Gastrocnemius medialis (tissue), 4 donors: ENCODE results near the gene DCDC1.

ENCODE experiments used
- CTCF ChIP-seq, 5 experiments: fragments of 450-650 bp in 3 of 5; fragments of 200-600 bp in 2 of 5; sonication (generic) in 2 of 5; IDR thresholded peaks in 4 of 5; conservative IDR thresholded peaks in 1 of 5; 1 replicate in 4 of 5; 2 replicates in 1 of 5; pipeline ENCODE4 v1.5.1; 2016 to 2019; ENCODE audit warnings: antibody characterized with exemption in 5 of 5, mild to moderate bottlenecking in 3 of 5, moderate library complexity in 3 of 5
- POLR2A ChIP-seq, 2 donors: fragments of 450-650 bp; IDR thresholded peaks; one replicate each; pipeline ENCODE4 v1.6.1; 2017; ENCODE audit warnings: antibody characterized with exemption in 2 of 2, mild to moderate bottlenecking in 2 of 2, moderate library complexity in 2 of 2

GRCh38 chr11:30902929-30903328, 466.6 kb downstream of the DCDC1 start:
- TF ChIP-seq POLR2A (IDR thresholded peaks at IDR 0.05), result no peak
- no peak for TF ChIP-seq CTCF (IDR thresholded peaks at IDR 0.05 in 4 of 5, conservative IDR thresholded peaks at IDR 0.05 in 1 of 5)
